ENCODE measurements around the gene PAPSS2. TPM values are rescaled to one million over a fixed set of nuclear protein-coding genes. Genes with fewer than 3 reads are reported as not detected.
A peak's percentile ranks its signal among the peaks of the same experiment; 100 is the strongest.
"Not testable (repeated sequence)": the region's sequence is repeated elsewhere in the genome, so short reads cannot be mapped to it uniquely, and the experiment has no call there.

The PAPSS2 gene
- 125 TPM for total RNA-seq
- long read RNA-seq, transcript PAPSS2-201 (12 exons, 3,949 nt) = major isoform, 36 of 80 reads
- long read RNA-seq, partial matches to known transcripts = 19 of 80 reads
- long read RNA-seq, other reads (novel, unspliced or antisense) = 25 of 80 reads

DNA sequence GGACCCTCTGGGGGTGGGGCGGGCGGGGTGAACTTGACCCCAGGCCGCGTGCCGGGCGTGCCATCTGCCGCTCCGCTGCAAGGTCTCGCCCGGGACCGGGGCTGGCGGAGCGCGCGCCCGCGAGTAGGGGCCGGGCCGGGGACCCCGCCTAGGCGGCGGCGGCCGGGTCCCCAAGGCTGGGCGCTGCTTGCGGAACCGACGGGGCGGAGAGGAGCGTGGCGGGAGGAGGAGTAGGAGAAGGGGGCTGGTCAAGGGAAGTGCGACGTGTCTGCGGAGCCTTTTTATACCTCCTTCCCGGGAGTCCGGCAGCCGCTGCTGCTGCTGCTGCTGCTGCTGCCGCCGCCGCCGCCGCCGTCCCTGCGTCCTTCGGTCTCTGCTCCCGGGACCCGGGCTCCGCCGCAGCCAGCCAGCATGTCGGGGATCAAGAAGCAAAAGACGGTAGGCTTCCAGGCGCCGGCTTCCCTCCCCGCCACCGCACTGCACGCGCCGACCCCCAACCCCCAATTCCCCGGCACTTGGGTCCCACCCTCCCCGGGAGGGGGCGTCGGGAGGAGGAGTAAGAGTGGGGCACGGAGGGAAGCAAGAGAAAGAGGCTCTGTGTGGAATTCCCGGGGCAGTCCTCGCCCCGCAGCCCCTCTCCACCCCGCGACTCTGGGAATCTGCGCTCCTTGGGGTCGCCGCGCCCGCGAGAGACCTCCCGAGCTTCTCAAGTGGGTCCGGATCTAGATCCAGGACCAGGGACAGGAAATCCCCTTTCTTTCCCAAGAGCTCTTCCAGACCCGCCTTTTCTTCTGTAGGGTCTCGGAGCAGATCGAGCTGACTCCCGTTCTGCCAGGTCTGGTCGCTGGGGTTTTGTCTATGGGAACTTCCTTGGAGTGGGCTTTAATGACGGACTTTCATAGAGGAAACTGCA lies at the start of gene PAPSS2:
Gene PAPSS2, plus strand, starts transcription at position 308 of the 913 bp plus-strand sequence. Its CDS starts 104 bp downstream, at position 412.
- peak; percentile 91 for DNase-seq (ENCODE audit: low spot score)

DNA sequence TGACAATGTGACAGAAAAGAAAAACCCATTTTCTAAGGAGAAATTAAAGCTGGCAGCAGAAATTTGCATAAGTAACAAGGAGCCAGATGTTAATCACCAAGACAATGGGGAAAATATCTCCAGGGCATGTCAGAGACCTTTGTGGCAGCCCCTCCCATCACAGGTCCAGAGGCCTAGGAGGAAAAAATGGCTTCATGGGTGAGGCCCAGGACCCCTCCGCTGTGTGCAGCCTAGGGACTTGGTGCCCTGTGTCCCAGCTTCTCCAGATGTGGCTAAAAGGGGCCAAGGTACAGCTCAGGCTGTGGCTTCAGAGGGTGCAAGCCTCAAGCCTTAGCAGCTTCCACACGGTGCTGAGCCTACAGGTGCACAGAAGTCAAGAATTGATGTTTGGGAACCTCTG lies 48.3 kb upstream of the PAPSS2 start:
- not testable (repeated sequence) for DNase-seq (ENCODE audit: low spot score)

DNA sequence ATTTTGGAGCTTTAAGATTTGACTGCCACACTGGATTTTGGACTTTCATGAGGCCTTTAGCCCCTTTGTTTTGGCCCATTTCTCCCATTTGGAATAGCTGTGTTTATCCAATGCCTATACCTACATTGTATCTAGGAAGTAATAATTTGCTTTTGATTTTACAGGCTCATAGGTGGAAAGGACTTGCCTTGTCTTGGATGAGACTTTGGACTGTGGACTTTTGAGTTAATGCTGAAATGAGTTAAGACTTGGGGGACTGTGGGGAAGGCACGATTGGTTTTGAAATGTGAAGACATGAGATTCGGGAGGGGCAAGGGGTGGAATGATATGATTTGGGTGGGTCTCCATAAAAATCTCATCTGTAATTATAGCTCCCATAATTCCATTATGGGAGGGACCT lies 47.6 kb upstream of the PAPSS2 start:
- no peak for DNase-seq (ENCODE audit: low spot score)

DNA sequence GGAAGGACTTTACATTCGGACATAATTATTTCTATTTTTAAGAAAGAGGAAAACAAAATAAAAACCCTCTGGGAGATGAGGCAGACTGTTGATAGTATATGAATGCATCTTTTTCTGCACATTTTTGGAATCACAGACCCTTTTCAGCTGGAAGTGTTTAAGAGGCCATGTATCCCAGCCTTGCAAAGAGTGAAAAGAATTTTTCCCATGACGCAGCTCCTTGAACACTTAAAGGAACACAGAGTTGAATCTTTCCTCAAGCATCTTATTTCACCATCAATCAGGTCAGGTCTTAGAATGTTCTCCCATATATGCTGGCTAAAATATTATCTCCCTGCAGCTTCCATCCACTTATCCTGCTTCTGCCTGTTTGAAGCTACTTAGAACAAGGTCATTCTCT lies 45.9 kb upstream of the PAPSS2 start:
- DNase-seq (ENCODE audit: low spot score) = no peak

DNA sequence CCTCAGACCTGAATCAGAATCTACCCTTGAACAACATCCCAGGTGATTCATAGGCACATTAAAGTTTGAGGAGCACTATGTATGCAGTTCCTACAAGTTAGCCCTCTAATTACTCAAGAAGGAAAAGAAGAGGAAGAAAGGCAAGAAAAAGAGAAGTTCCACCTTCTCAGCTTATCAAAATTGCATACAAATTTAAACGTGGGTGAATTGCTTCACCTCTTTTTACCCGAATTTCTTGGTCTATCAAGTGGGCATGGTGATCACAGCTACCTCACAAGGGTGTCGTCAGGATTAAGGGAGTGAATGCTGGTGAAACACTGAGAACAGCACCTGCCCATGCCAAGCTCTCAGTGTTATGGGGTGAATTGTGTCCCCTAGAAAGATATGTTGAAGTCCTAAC lies 43.8 kb upstream of the PAPSS2 start:
- no peak for DNase-seq (ENCODE audit: low spot score)

DNA sequence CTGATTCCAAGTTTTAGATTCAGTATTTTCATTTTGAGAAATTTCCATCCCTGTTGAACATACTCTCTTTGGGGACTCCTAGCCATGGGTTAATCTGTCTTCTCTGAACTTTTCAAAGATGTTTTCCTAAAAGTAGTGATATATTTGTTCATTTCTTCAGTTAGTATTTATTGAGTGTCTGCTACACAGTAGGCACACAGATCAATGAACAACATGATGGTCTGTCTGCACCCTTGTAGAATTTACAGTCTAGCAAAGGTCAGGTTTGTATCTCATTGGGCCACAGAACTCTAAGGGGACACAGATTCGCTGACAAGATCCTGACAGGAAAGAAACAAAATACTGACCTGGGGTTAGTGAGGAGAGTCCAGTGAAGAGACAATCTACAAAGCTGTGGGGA lies 42.2 kb upstream of the PAPSS2 start:
- no peak for DNase-seq (ENCODE audit: low spot score)

DNA sequence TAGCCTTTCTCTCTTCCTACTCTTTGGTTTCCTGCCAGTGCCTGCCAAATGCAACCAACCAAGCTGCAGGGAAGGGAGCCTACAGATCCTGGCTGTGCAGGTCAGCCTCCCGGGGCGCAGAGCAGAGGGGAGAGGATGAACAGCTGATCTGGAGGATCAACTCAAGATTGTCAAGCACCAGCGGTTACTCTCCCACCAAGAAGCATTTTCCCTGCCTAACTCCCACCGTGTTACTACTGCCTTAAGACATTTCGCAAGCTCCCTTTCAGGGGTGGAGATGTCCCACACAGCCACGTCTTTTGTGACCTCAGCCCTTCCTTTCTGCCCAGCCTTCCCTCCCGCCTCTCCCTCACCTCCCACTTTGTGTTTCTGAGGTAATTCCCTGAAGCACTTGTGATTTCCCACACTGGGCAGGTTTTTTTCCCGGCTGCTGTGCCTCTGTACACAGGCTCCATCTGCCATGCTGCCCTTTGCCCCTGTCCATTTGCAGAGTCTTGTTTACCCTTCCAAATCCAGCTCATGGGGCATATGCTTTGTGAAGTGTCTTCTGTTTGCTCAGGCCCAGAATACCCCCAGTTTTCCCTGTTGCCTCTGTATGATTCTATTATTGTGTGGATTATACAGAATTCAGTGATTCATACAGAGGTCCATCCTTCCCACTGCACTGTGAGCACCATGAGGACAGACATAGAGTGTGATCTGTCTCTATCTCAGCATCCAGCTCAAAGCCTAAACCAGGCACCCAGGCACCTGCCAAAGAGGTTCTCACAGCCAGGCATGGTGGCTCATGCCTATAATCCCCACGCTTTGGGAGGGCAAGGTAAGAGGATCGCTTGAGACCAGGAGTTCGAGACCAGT lies 40.9 kb upstream of the PAPSS2 start:
- DNase-seq (ENCODE audit: low spot score) = no peak

DNA sequence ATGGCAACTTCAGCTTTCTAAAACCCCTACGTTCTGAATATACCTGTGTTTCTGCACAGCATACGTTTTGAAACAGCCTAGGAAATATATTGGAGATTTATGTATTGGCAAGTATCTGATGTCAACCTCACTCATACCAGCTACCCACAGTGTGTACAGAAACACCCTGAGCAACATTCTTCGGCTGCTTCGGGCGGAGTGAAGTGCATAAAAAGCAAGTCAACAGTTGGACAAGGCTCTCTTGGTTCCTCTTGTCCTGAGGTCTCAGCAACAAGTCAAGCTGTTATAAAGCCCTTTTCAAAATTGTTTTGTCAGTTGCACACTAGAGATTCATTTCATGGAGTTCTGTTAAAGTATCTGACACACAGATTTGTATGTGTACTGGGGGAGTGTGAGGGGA lies 40.0 kb upstream of the PAPSS2 start:
- no peak for DNase-seq (ENCODE audit: low spot score)

DNA sequence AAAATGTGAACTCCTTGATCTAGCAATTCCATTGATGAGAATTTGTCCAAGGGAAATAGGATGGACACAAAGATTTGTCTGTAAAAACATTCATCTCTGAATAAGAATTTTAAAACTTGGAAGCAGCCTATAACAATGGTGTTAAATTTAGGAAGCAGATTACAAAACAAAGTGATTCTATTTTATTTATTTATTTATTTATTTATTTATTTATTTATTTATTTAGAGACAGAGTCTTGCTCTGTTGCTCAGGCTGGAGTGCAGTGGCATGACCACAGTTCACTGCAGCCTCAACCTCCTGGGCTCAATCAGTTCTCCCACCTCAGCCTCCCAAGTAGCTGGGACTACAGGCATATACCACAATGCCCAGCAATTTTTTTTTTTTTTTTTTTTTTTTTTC lies 38.2 kb upstream of the PAPSS2 start:
- DNase-seq (ENCODE audit: low spot score) = not testable (repeated sequence)

DNA sequence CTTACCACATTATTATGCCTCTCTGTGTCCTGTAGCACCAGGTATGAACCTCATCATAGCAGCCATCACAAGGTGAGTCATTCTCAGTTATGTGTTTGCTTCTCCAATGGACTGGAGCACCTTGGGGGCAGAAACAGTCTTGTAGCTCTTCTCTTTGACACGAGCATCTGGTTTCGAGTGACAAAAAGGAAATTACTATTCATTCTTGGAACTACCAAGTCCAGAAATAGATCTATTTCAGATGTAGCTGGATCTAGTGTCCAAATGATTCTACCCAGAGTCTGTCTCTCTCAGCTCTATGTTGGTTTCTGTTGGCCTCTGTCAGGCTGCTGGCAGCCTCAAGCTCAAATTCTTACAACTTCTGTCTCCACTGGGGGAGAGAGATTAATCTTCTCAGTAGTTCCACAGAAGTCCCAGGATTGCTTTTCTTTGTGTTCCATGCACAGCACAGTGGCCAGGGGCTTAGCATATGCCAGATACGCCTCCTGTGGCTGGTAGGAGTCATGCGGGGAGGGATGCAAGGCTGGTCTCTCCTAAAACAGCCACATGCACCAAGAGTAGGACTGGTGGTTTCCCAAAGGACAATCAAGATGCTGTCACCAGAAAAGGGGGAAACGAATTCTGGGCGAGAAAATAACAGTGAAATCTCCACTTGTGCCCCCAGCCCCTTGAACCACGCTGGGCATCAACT lies 37.2 kb upstream of the PAPSS2 start:
- no peak for DNase-seq (ENCODE audit: low spot score)

DNA sequence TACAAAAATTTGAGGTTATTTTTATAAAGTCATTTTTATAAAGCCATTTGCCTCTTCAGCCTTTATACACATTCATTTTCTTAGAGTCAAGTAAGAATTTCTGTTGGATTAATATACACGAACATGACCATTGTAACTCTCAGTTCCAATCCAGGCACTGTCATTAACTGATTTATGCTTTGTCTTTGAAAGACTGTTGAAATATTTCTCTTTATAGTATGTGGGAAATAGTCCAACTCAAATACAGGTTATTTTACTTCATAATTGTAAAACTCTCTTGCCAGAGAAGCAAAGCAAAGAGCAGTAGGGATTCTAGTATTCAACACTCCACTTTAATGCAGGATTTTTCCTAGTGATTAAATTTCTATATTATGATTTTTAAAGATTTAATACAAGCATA lies 36.5 kb upstream of the PAPSS2 start:
- no peak for DNase-seq (ENCODE audit: low spot score)

DNA sequence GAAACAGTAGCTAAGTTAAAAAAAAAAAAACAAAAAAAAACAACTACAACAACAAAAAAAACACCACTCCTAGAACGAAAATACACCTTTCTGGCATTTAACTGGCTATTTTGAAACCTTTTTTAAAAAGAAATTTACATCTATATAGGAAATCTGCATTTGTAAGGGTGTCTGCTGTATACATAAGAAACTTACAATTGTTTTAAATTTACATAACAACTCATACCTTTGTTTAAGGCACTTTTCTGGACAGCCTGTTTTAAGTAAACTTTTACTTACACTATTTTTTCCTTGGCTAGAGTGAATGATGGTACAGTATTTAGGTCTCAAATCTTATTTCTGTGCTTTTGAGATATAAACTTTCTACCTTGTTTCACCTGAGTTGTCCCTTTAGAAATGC lies 34.0 kb upstream of the PAPSS2 start:
- no peak for DNase-seq (ENCODE audit: low spot score)

DNA sequence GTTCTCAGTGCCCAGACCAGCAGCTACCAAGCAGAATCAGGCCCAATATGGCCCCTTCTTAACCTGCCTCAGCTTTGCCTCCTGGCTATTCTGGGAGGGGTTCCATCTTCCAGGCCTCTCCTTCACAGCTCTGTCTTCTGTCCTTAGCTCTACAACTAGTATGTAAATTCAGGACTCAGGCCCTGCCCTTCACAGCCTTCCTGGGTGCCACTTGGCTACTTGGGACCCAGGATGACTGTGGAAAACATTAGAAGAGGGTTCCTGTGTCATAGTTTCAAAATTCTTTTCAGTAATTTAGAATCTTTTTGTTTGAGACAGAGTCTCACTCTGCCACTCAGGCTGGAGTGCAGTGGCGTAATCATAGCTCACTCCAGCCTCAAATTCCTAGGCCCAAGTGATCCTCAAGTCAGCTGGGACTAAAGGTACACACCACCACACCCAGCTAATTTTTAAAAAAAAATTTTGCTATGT lies 33.2 kb upstream of the PAPSS2 start:
- DNase-seq (ENCODE audit: low spot score) = no peak

DNA sequence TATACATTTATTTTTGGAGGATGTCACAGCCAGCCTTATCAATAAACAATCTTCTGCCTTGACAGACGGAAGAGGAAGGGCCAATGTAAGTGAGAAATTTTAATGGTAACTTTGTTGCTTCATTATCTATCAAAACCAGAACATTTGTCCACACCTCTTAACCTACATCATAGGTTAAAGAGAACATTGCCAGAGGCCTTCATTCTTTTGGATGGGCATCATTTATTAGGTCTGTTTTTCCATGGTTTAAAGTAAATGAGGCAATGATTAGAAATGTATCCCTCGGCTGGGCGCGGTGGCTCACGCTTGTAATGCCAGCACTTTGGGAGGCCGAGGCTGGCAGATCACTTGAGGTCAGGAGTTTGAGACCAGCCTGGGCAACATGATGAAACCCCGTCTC lies 29.5 kb upstream of the PAPSS2 start:
- no peak for DNase-seq (ENCODE audit: low spot score)

DNA sequence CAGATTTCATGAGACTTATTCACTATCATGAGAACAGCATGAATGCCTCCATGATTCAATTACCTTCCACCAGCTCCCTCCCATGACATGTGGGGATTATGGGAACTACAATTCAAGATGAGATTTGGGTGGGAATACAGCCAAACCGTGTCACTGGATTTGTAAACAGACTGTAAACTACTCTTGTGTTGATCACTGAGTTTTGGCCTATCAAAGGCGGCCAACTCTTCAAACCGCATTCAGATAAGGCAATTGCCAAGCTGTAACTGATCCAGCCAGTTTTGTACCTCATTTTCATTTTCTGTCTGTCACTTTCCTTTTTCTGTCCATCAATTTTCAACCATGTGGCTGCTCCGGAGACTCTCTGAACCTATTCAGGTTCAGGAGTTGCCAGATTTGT lies 27.2 kb upstream of the PAPSS2 start:
- no peak for DNase-seq (ENCODE audit: low spot score)

DNA sequence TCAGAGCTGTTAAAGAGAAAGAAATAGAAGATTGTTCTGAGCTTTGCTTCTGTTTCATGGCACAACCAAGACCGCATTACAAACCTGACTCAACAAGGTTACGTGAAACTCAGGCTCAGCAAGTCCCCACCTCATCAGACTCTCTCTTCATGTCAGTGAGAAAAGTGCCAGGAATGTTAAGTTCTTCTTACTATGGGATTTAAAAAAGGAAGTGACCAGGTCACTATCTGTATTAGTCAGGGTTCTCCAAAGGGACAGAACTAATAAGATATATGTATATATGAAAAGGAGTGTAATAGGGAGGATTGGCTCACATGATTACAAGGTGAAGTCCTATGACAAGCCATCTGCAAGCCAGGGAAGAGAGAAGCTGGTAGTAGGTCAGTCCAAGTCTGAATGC lies 25.4 kb upstream of the PAPSS2 start:
- no peak for DNase-seq (ENCODE audit: low spot score)

DNA sequence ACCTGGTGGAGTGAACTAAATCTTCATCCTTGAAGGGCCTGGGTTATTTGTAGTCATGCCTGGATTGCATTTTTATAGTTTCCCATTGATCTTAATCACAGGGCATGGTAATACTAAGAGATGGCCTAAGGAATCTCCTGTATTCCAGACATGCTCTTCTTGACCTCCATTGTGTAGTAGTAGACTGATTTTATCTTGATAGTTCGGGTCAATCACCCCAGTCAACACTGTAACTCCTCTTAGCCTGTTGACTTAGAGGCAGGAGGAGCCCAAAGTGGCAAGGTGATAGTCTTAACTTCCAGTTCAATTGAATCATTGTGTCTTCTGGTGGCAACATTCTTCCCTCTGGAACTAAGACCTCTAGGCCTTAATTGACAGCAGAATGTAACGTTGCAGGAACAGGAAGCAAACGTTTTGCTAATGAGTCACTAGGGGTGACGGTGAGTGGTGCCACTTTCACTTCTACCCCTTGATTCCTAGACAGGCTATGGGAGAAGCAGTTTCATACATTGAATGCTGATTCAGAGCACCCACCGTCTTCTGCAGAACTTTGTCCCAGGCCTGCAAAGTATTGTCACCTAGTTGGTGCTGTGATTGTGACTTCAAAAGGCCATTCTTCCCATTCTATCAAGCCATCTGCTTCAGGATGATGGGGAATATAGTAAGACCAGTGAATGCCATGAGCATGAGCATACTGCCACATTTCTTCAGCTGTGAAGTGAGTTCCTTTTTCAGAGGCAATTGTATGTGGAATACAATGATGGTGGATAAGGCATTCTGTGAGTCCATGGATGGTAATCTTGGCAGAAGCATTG lies 24.0 kb upstream of the PAPSS2 start:
- DNase-seq (ENCODE audit: low spot score) = no peak

DNA sequence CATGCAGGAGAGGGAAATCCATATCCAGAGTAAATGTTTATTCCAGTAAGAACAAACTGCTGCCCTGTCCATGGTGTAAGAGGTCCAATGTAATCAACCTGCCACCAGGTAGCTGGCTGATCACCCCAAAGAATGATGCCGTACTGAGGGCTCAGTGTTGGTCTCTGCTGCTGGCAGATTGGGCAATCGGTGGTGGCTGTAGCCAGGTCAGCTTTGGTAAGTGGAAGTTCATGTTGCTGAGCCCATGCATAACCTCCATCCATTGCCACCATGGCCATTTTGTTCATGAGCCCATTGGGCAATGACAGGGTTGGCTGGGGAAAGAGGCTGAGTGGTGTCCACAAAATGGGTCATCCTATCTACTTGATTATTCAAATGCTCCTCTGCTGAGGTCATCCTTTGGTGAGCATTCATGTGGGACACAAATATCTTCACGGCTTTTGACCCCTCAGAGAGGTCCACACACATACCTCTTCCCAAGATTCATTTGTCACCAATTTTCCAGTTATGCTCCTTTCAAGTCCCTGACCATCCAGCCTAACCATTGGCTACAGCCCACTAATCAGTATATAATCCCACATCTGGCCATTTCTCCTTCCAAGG lies 23.3 kb upstream of the PAPSS2 start:
- DNase-seq (ENCODE audit: low spot score) = no peak

DNA sequence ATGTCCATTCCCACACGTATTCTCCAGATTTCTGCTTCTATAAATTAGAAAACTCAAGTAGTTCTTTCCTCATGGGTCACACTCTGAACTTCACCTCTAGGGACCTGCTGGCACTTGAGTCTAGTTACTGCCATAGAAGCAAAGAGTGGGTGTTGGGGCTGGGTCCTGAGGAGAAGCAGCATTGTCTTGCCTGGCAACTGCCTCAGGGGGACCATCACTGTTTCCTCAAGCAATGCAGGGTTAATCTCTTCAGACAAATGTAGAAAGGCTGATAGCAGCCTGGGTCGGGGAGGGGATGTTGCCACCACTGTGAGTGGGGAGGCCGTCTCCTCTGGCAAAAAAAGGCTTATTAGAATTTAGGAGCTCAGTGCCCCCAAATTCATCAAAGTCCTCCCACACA lies 20.2 kb upstream of the PAPSS2 start:
- no peak for DNase-seq (ENCODE audit: low spot score)

DNA sequence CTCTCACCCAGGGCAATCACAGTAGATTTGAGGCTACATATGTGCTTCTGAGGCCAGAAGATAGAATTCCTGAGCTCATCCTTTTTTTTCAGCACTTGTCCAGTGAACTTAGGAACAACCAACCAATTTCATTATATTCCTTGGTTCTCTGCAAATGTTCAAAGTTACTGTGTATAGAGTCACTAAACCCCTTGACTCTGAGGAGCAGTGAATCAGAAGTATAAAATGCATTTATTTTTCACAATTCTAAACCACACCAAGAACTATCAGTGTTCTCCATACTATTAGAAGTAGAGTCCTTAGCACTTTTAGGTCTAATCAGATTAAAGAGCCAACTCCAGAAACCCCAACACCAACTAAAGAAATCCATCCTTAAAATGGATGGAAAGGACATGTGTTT lies 19.6 kb upstream of the PAPSS2 start:
- DNase-seq (ENCODE audit: low spot score) = no peak

Measured in mesenteric fat pad (tissue), 1 donor.